ENCODE measurements around the gene GTF3C5. TPM values are rescaled to one million over a fixed set of nuclear protein-coding genes. Genes with fewer than 3 reads are reported as not detected.
A peak's percentile ranks its signal among the peaks of the same experiment; 100 is the strongest.

Gene GTF3C5
- total RNA-seq, 1 donor from 2014 or later: 95.2 TPM

- DNase-seq: no peak
- peak overlapping the region; percentile 34 for H3K4me3 Mint-ChIP-seq (ENCODE audit: unreplicated experiment)
- no peak overlapping the region for H3K27ac Mint-ChIP-seq (ENCODE audit: unreplicated experiment)
- no peaks in the 10 kb centered on the region for H3K4me1 Mint-ChIP-seq (ENCODE audit: low read depth, unreplicated experiment)
- H3K27me3 Mint-ChIP-seq (ENCODE audit: unreplicated experiment): no peaks in the 10 kb centered on the region
- TF ChIP-seq CTCF (IDR thresholded peaks at IDR 0.05; ENCODE audit: partially characterized antibody, unreplicated experiment): no peak
- H3K36me3 Mint-ChIP-seq (ENCODE audit: unreplicated experiment): peaks cover 16% of the 10 kb centered on the region
- peaks cover 5% of the 10 kb centered on the region for H3K9me3 Mint-ChIP-seq (ENCODE audit: unreplicated experiment)
Measured at GRCh38 chr9:133014696-133015095, 16.1 kb upstream of the GTF3C5 start.

GRCh38 chr9:133023117-133023890 lies 7.5 kb upstream of the GTF3C5 start:
- no peak overlapping the region for H3K27ac Mint-ChIP-seq (ENCODE audit: unreplicated experiment)
- no peak for TF ChIP-seq CTCF (IDR thresholded peaks at IDR 0.05; ENCODE audit: partially characterized antibody, unreplicated experiment)
- peaks cover 3% of the 10 kb centered on the region for H3K27me3 Mint-ChIP-seq (ENCODE audit: unreplicated experiment)
- no peaks in the 10 kb centered on the region for H3K4me1 Mint-ChIP-seq (ENCODE audit: low read depth, unreplicated experiment)
- no peaks in the 10 kb centered on the region for H3K36me3 Mint-ChIP-seq (ENCODE audit: unreplicated experiment)
- no peak for DNase-seq
- no peaks in the 10 kb centered on the region for H3K9me3 Mint-ChIP-seq (ENCODE audit: unreplicated experiment)
- H3K4me3 Mint-ChIP-seq (ENCODE audit: unreplicated experiment): no peak overlapping the region

- H3K9me3 Mint-ChIP-seq (ENCODE audit: unreplicated experiment): peaks cover 5% of the 10 kb centered on the region
- no peak for TF ChIP-seq CTCF (IDR thresholded peaks at IDR 0.05; ENCODE audit: partially characterized antibody, unreplicated experiment)
- DNase-seq: no peak
- H3K27ac Mint-ChIP-seq (ENCODE audit: unreplicated experiment): no peak overlapping the region
- peaks cover under 1% of the 10 kb centered on the region for H3K4me1 Mint-ChIP-seq (ENCODE audit: low read depth, unreplicated experiment)
- H3K27me3 Mint-ChIP-seq (ENCODE audit: unreplicated experiment): peaks cover 3% of the 10 kb centered on the region
- peaks cover under 1% of the 10 kb centered on the region for H3K36me3 Mint-ChIP-seq (ENCODE audit: unreplicated experiment)
- H3K4me3 Mint-ChIP-seq (ENCODE audit: unreplicated experiment): no peak overlapping the region
Measured at GRCh38 chr9:133026426-133026825, 4.4 kb upstream of the GTF3C5 start.

- H3K27ac Mint-ChIP-seq (ENCODE audit: unreplicated experiment): no peak overlapping the region
- no peak overlapping the region for H3K4me3 Mint-ChIP-seq (ENCODE audit: unreplicated experiment)
- H3K9me3 Mint-ChIP-seq (ENCODE audit: unreplicated experiment): peaks cover 11% of the 10 kb centered on the region
- H3K27me3 Mint-ChIP-seq (ENCODE audit: unreplicated experiment): peaks cover 3% of the 10 kb centered on the region
- no peak for DNase-seq
- no peak for TF ChIP-seq CTCF (IDR thresholded peaks at IDR 0.05; ENCODE audit: partially characterized antibody, unreplicated experiment)
- H3K36me3 Mint-ChIP-seq (ENCODE audit: unreplicated experiment): peaks cover 6% of the 10 kb centered on the region
- H3K4me1 Mint-ChIP-seq (ENCODE audit: low read depth, unreplicated experiment): peaks cover 7% of the 10 kb centered on the region
Measured at GRCh38 chr9:133027134-133027533, 3.7 kb upstream of the GTF3C5 start.

- TF ChIP-seq CTCF (IDR thresholded peaks at IDR 0.05; ENCODE audit: partially characterized antibody, unreplicated experiment): no peak
Measured at GRCh38 chr9:133028221-133028620, 2.6 kb upstream of the GTF3C5 start.

More at GRCh38 chr9:133028221-133028620, 2.6 kb upstream of the GTF3C5 start:
- no peak for DNase-seq
- peaks cover 15% of the 10 kb centered on the region for H3K36me3 Mint-ChIP-seq (ENCODE audit: unreplicated experiment)
- H3K27ac Mint-ChIP-seq (ENCODE audit: unreplicated experiment): no peak overlapping the region
- peaks cover 12% of the 10 kb centered on the region for H3K9me3 Mint-ChIP-seq (ENCODE audit: unreplicated experiment)
- no peak overlapping the region for H3K4me3 Mint-ChIP-seq (ENCODE audit: unreplicated experiment)
- peaks cover 2% of the 10 kb centered on the region for H3K27me3 Mint-ChIP-seq (ENCODE audit: unreplicated experiment)
- peaks cover 8% of the 10 kb centered on the region for H3K4me1 Mint-ChIP-seq (ENCODE audit: low read depth, unreplicated experiment)

All from glutamatergic neuron (in vitro differentiated cells).